ENCODE data around the gene HS3ST1. TPM values are rescaled to one million over a fixed set of nuclear protein-coding genes. Genes with fewer than 3 reads are reported as not detected.

Gene HS3ST1
- total RNA-seq, 1 experiment from 2014 or later, result 134 TPM

- Histone ChIP-seq H3K9ac (ENCODE audit: low read length) (no peak overlapping the region), H3K27ac (ENCODE audit: low read depth, low read length) (no peak overlapping the region), H3K9me2 (ENCODE audit: insufficient read depth) (no peaks in the 10 kb centered on the region), H2AFZ (ENCODE audit: low read depth, low read length, poor library complexity, severe bottlenecking) (no peak overlapping the region), H3K9me3 (ENCODE audit: control insufficient read depth in 1 of 2, insufficient read depth in 1 of 2, low read depth in 1 of 2, low read length in 2 of 2) (no peaks in the 10 kb centered on the region), H3K4me1 (ENCODE audit: control insufficient read depth in 1 of 2, insufficient read depth in 2 of 2, low read length in 2 of 2) (peaks cover 0 to 2% of the 10 kb centered on the region in 2 experiments; a peak in 1 of 4 replicates), H3K79me2 (ENCODE audit: insufficient read depth, low read length) (no peaks in the 10 kb centered on the region), H3K4me2 (ENCODE audit: low read length) (no peak overlapping the region), H3K4me3 (replicated peaks in 1 of 2; ENCODE audit: low read depth in 1 of 2, low read length in 2 of 2) (no peak overlapping the region), H3K27me3 (ENCODE audit: insufficient read depth, low read length) (no peaks in the 10 kb centered on the region), H3K36me3 (ENCODE audit: control insufficient read depth in 1 of 2, insufficient read depth in 2 of 2, low read length in 2 of 2) (no peaks in the 10 kb centered on the region), H4K20me1 (ENCODE audit: insufficient read depth) (no peaks in the 10 kb centered on the region)
- ChIA-PET CTCF (no interaction called here), RAD21 (ENCODE audit: low non-redundant PET in 1 of 2, low total read pairs in 2 of 2, uncharacterized antibody in 2 of 2, unreplicated experiment in 2 of 2) (no interaction called here), POLR2A (no interaction called here)
- ATAC-seq (no peak), DNase-seq (ENCODE audit: low read depth, low spot score) (no peak)
- BruUV-seq (replicated peaks), result no TSS peak
- intact Hi-C loops (cut with micrococcal nuclease), result no loop called here
- TF ChIP-seq REST (IDR thresholded peaks at IDR 0.05; ENCODE audit: low read depth), result no peak
- TF ChIP-seq, protein P1, sequence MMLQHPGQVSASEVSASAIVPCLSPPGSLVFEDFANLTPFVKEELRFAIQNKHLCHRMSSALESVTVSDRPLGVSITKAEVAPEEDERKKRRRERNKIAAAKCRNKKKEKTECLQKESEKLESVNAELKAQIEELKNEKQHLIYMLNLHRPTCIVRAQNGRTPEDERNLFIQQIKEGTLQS (IDR thresholded peaks at IDR 0.05), result no peak
- TF ChIP-seq JUND (IDR thresholded peaks at IDR 0.05), result no peak
- no peak for TF ChIP-seq EZH2phosphoT487 (IDR thresholded peaks at IDR 0.05; ENCODE audit: borderline replicate concordance)
- no peak for TF ChIP-seq TCF7L2 (IDR thresholded peaks at IDR 0.05; ENCODE audit: borderline replicate concordance, extremely low read depth, insufficient read depth, insufficient read length)
- TF ChIP-seq EZH2 (IDR thresholded peaks at IDR 0.05), result no peak
- TF ChIP-seq, protein P2, sequence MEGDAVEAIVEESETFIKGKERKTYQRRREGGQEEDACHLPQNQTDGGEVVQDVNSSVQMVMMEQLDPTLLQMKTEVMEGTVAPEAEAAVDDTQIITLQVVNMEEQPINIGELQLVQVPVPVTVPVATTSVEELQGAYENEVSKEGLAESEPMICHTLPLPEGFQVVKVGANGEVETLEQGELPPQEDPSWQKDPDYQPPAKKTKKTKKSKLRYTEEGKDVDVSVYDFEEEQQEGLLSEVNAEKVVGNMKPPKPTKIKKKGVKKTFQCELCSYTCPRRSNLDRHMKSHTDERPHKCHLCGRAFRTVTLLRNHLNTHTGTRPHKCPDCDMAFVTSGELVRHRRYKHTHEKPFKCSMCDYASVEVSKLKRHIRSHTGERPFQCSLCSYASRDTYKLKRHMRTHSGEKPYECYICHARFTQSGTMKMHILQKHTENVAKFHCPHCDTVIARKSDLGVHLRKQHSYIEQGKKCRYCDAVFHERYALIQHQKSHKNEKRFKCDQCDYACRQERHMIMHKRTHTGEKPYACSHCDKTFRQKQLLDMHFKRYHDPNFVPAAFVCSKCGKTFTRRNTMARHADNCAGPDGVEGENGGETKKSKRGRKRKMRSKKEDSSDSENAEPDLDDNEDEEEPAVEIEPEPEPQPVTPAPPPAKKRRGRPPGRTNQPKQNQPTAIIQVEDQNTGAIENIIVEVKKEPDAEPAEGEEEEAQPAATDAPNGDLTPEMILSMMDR (IDR thresholded peaks at IDR 0.05 in 2 of 3, conservative IDR thresholded peaks at IDR 0.05 in 1 of 3; ENCODE audit: borderline replicate concordance in 1 of 3, insufficient read depth in 1 of 3, low read depth in 2 of 3, low read length in 2 of 3), result no peak
- no peak for TF ChIP-seq POLR2A (IDR thresholded peaks at IDR 0.05; ENCODE audit: borderline replicate concordance, extremely low read depth, insufficient read depth, insufficient read length)
- no peak for TF ChIP-seq SP1 (IDR thresholded peaks at IDR 0.05; ENCODE audit: low read depth)
- TF ChIP-seq ZBTB33 (IDR thresholded peaks at IDR 0.05; ENCODE audit: extremely low read depth, insufficient replicate concordance, low read length), result no peak
- TF ChIP-seq SRF (IDR thresholded peaks at IDR 0.05; ENCODE audit: low read depth), result no peak
- no peak for TF ChIP-seq CEBPB (IDR thresholded peaks at IDR 0.05; ENCODE audit: low read depth)
Observed at GRCh38 chr4:11354531-11354930, 74.2 kb downstream of the HS3ST1 start.

Measured in HCT116 (cell line).